Muscle layer of colon (tissue), 2 donors: ENCODE data around the gene DSCAM.

Experiments used
- H3K27ac ChIP-seq: one replicate; pipeline ENCODE4 v1.7.0; 2013; ENCODE audit warnings: low read depth, mild to moderate bottlenecking, low read length, moderate library complexity
- H3K27me3 ChIP-seq, 2 donors: one replicate each; pipeline ENCODE4 v1.7.0; 2013; ENCODE audit warnings: low read length in 2 of 2, mild to moderate bottlenecking in 2 of 2; ENCODE audit not compliant: insufficient read depth in 2 of 2, control insufficient read depth in 1 of 2
- H3K36me3 ChIP-seq: one replicate; pipeline ENCODE4 v1.7.0; 2013; ENCODE audit warnings: mild to moderate bottlenecking, low read length; ENCODE audit not compliant: insufficient read depth
- H3K4me1 ChIP-seq: one replicate; pipeline ENCODE4 v1.7.0; 2013; ENCODE audit warnings: mild to moderate bottlenecking, low read length; ENCODE audit not compliant: insufficient read depth
- H3K4me3 ChIP-seq, 2 donors: one replicate each; pipeline ENCODE4 v1.7.0; 2013; ENCODE audit warnings: low read length in 2 of 2, low read depth in 1 of 2, mild to moderate bottlenecking in 1 of 2, moderate library complexity in 1 of 2
- H3K9ac ChIP-seq: one replicate; pipeline ENCODE4 v1.7.0; 2013; ENCODE audit warnings: low read length
- H3K9me3 ChIP-seq: one replicate; pipeline ENCODE4 v1.7.0; 2013; ENCODE audit warnings: mild to moderate bottlenecking, low read length
- donor health status: abdominal sarcoma.
- donor health status: Adenocarcinoma of cecum.

The DSCAM gene

DNA sequence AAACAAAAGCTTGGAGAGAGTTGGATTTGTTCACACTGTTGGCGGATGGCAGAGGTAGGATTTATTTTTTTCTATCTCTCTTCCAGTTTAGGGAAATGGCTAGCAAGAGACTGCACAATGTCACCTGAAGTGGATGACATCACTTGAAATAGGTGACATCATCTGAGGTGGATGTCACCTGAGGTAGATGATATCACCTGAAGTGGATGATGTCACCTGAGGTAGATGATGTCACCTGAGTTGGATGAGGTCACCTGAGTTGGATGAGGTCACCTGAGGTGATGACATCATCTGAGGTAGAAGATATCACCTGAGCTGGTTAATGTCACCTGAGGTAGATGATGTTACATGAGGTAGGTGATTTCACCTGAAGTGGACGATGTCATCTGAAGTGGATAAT is 413.4 kb downstream of the DSCAM start:
- H3K9ac ChIP-seq: no peak overlapping the region

DNA sequence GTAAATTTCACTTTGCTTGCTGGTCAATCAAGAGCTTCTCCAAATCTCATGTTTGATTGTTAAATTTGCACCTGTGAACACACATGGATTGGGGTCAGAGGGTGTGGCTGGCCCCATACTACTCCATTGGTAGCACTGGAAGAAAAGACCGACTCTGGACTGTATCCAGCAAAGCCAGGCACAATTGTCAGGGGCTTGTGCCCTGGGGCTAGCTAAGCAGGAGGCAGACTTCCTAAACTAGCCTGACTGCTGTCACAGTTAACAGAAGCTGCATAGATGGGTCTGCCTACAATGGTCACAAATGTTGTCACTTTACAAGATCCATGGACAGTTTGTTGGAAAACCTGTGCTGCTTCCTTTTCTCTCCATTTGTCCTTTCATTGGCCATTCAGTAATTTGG is 421.0 kb downstream of the DSCAM start:
- Histone ChIP-seq H3K27me3 (no peaks in the 10 kb centered on the region), H3K36me3 (no peaks in the 10 kb centered on the region), H3K4me3 (no peak overlapping the region), H3K4me1 (no peaks in the 10 kb centered on the region), H3K27ac (no peak overlapping the region), H3K9ac (no peak overlapping the region), H3K9me3 (no peaks in the 10 kb centered on the region)

More for the DNA sequence above, 413.4 kb downstream of the DSCAM start:
- no peaks in the 10 kb centered on the region for H3K36me3 ChIP-seq
- no peaks in the 10 kb centered on the region for H3K27me3 ChIP-seq
- no peak overlapping the region for H3K27ac ChIP-seq
- H3K9me3 ChIP-seq: no peaks in the 10 kb centered on the region
- no peak overlapping the region for H3K4me3 ChIP-seq
- no peaks in the 10 kb centered on the region for H3K4me1 ChIP-seq

DNA sequence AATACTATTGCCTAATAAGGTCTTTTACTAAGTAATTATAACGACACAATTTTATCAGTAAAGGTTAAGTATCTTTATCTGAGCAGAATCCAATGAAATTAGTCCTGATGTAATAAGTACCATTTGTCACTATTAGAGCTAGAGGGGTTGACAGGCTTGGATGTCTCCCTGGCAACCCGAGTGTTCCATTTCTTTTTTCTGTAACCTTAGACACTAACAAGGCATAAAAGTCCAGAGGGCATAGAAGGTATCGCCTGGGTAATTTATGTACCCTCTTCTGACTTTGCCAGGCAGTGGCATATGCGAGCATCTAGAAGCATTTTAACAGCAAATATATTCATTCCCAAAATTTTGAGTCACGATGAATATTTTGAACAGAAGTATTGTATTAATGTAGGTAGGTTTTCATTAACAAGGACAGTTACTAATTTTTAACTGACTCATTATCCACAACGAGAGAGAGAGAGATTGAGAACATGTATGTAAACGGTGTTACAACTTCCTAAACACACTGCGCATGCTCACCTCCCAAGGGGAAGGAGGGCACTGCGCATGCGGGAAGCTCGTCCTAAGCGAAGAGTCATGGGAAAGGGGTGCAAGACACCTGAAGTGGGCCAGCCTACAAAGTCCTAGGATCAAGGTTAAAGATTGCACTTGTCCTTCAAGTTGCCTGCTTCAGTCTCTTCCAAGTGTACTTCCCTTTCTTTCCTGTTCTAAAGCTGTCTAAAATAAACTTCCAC is 423.9 kb downstream of the DSCAM start:
- no peaks in the 10 kb centered on the region for H3K36me3 ChIP-seq
- no peaks in the 10 kb centered on the region for H3K4me1 ChIP-seq
- no peak overlapping the region for H3K4me3 ChIP-seq
- peaks cover 3% of the 10 kb centered on the region for H3K9me3 ChIP-seq
- no peak overlapping the region for H3K27ac ChIP-seq
- no peaks in the 10 kb centered on the region for H3K27me3 ChIP-seq
- no peak overlapping the region for H3K9ac ChIP-seq

DNA sequence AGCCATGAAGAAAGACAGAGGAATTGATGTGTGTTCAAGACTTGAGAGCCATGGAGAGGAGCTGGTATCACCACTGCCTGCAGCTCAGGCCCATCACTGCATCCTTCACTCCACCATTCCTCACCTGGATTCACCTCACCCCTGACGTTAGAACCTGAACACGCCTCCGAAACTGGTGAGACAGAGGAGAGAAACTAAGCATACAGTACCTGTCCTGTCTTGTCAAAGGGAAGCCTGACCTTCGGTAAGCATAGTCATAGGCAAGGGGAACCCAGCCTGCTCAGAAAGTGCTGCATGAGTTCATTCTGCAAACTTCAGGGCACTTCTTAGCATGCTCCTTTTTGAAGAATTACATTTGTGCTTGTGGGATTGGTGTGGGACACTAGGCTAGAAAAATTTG is 425.8 kb downstream of the DSCAM start:
- Histone ChIP-seq H3K27ac (no peak overlapping the region), H3K4me3 (no peak overlapping the region), H3K4me1 (no peaks in the 10 kb centered on the region), H3K27me3 (no peaks in the 10 kb centered on the region), H3K9ac (no peak overlapping the region), H3K36me3 (no peaks in the 10 kb centered on the region), H3K9me3 (peaks cover 3% of the 10 kb centered on the region)

DNA sequence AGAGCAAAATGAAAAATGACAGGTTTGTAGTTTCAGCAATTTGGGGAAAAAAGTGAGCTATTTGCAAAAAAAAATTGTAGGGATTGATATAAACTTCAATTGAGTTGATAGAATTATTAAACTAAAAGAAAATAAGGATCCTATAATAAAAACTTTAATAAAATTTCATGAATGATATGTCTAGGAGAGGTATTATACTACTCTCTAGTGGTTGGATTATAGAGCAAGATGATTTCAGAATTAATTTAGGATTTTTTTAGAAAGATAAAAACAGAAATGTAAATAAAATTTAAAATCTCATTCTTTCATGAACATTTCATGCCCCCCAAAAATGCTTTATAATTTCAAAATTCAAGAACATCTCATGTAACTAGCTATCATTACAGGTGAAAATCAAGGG is 430.4 kb downstream of the DSCAM start:
- Histone ChIP-seq H3K36me3 (no peaks in the 10 kb centered on the region), H3K9ac (no peak overlapping the region), H3K4me1 (no peaks in the 10 kb centered on the region), H3K9me3 (peaks cover 3% of the 10 kb centered on the region), H3K27ac (no peak overlapping the region), H3K4me3 (no peak overlapping the region), H3K27me3 (no peaks in the 10 kb centered on the region)

DNA sequence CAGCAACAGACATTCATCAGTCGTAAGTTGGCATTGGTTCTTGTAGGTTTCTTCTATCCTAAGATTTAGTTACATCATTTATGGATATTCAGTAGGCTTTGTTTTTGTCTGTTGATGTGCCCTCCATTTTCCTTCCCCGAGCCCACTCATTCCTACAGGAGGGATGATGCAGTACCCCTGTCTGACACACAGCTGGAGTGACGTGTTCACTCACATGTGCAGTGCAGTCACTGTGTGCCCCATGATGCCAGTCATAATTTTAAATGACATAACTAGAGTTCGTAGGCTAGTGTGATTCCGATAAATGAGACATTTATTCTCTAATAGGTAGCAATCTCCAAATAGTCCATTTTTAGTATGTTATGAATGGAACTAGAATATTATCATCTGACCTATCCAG is 438.4 kb downstream of the DSCAM start:
- Histone ChIP-seq H3K9ac (no peak overlapping the region), H3K27me3 (no peaks in the 10 kb centered on the region), H3K4me3 (no peak overlapping the region), H3K4me1 (no peaks in the 10 kb centered on the region), H3K36me3 (no peaks in the 10 kb centered on the region), H3K27ac (no peak overlapping the region), H3K9me3 (no peaks in the 10 kb centered on the region)

DNA sequence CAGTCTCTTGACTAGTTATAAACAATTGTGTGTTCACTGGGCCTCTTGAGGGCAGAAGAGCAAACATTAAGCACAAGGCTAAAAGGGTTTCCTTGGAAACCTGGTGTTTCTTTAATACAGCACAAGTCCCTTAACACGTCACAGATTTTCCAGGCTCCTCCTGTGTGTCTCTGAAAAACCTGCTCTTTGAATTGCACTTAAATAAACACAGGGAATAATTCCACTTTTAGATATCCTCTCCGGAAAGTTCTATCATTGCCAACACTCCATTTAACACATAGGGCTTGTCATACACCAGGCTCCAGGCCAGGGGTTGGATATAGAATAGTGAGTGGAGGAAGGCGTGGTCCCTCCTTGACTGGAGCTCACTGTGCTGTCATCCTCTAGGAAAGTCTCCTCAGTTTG is 442.6 kb downstream of the DSCAM start:
- no peak overlapping the region for H3K4me3 ChIP-seq
- H3K9me3 ChIP-seq: no peaks in the 10 kb centered on the region
- no peak overlapping the region for H3K27ac ChIP-seq

DNA sequence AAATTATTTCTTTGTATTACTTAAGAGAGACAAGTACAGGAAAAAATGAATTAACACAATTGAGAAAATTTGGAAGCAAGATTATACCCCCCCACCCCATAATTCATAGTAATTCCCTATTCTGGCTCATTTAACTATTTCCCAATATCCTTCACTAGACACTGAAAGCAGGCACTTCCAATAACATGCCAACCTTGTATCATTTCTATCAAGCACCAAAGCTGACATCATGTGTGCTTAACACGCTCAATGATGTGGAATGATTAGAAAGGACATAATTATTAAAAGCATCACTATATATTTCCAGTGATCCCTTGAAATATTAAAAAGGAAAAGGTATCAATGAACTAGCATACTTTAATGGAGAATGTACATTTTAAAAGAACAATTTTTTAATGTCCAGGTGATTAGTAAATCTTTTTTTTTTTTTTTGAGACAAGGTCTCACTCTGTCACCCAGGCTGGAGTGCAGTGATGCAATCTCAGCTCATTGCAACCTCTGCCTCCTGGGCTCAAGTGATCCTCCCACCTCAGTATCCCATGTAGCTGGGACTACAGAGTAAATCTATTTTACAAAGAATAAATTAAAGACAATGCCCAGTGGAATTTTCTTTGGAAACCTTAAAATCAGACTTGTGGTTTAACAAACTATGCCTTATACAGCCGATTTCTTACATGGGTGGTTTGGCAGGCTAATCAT is 443.9 kb downstream of the DSCAM start:
- Histone ChIP-seq H3K4me3 (no peak overlapping the region), H3K4me1 (no peaks in the 10 kb centered on the region), H3K27ac (no peak overlapping the region), H3K27me3 (no peaks in the 10 kb centered on the region), H3K36me3 (no peaks in the 10 kb centered on the region), H3K9me3 (no peaks in the 10 kb centered on the region), H3K9ac (no peak overlapping the region)

More for the DNA sequence above, 442.6 kb downstream of the DSCAM start:
- Histone ChIP-seq H3K4me1 (no peaks in the 10 kb centered on the region), H3K36me3 (no peaks in the 10 kb centered on the region), H3K27me3 (no peaks in the 10 kb centered on the region), H3K9ac (no peak overlapping the region)

DNA sequence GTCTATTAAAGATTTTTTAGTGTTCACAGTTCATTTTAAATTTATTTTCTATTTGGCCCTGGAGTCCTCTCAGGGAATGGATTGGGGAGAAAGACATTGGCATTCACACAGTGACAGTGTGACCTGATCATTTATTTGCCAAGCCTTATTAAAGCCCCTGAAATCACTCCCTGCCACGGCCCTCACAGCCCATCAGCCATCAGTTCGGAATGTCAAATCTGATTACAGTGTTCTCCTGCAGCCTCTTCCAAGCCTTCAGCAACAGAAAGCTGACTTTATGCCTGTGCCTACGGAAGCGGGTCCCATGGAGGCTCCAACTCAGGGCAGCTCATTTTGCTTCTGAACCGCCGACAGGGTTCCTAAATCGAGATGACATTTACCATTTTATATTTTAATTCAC is 451.2 kb downstream of the DSCAM start:
- no peaks in the 10 kb centered on the region for H3K27me3 ChIP-seq
- no peak overlapping the region for H3K4me3 ChIP-seq
- no peak overlapping the region for H3K9ac ChIP-seq
- no peak overlapping the region for H3K27ac ChIP-seq
- no peaks in the 10 kb centered on the region for H3K36me3 ChIP-seq
- H3K4me1 ChIP-seq: no peaks in the 10 kb centered on the region
- H3K9me3 ChIP-seq: no peaks in the 10 kb centered on the region

DNA sequence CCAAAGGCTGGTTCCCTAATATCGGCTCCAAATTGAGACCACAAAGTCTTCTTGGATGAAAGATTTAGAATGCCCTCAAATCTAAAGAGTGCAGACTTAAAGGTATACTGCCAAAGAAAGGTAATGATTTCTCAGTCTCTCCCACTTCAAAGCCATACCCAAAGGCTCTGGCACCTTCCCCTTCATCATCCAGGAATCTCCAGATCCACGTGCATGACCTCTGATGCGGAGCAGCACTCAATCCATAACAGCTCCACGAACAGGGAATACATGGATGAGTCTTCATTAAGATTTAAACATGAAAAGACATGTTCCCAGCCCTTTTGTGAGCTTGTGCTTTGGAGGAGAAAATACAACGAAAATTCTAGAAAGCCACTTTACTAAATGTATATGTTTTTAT is 453.9 kb downstream of the DSCAM start:
- no peaks in the 10 kb centered on the region for H3K36me3 ChIP-seq
- no peaks in the 10 kb centered on the region for H3K27me3 ChIP-seq
- no peak overlapping the region for H3K4me3 ChIP-seq
- no peaks in the 10 kb centered on the region for H3K9me3 ChIP-seq
- H3K9ac ChIP-seq: no peak overlapping the region
- H3K27ac ChIP-seq: no peak overlapping the region
- no peaks in the 10 kb centered on the region for H3K4me1 ChIP-seq

DNA sequence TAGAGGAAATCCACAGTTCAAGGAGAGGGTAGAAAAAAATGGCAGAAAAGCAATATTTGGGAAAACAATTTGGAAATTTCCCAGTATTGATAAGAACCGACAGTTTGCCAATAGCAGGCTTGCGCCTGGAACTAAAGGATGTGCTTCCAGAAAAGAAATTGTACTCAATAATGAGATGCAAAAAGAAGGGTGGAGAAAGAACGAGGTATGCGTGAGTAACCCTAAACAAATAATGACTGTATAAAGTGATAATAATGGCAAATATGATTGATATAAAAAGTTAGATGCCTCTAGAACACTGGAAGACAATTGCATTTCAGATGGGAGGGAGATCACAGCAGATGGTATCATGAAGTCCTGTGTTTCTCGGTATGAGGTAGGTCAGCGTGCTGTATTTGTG is 458.9 kb downstream of the DSCAM start:
- Histone ChIP-seq H3K27ac (no peak overlapping the region), H3K4me1 (no peaks in the 10 kb centered on the region), H3K4me3 (no peak overlapping the region), H3K9me3 (no peaks in the 10 kb centered on the region), H3K27me3 (no peaks in the 10 kb centered on the region), H3K36me3 (no peaks in the 10 kb centered on the region), H3K9ac (no peak overlapping the region)
